Measurements from ENCODE around the gene IFT20.

DNA sequence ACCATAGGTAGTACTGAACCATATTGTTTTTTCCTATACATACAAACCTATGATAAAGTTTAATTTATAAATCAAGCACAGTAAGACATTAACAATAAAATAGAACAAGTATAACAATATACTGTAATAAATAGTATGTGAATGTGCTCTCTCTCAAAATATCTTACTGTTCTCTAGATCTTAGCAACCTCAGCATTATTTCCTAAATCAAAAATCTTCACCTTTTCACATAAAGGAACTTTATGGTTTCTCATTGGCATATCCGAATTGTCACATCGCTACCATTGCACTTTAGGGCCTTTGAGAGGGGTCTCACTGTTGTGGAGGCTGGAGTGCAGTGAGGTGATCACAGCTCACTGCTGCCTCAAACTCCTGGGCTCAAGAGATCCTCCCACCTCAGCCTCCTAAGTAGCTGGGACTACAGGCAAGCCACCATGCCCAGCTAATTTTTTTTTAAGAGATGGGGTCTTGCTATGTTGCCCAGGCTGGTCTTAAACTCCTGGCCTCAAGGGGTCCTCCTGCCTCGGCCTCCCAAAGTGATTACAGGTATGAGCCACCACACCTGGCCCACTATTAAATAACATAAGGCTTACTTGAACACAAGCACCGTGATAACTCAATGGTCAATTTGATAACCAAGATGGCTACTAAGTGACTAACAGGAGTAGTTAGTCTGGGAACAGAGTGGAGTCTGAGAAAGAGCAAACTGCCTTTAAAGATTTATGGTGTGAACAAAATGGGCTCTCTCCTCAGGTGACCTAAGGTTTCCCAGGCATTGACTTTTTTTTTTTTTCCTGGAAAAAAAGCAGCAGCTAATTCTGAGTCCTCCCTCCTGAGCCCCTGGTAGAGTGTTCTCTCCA lies 19.2 kb downstream of the IFT20 start:
- no peak for TF ChIP-seq CTCF (conservative IDR thresholded peaks at IDR 0.05; ENCODE audit: low read length)
- TF ChIP-seq EZH2phosphoT487 (IDR thresholded peaks at IDR 0.05; ENCODE audit: borderline replicate concordance) = no peak
